Subcutaneous adipose tissue (tissue), 4 donors: Measurements from ENCODE around the gene KCTD17. TPM values are rescaled to one million over a fixed set of nuclear protein-coding genes. Genes with fewer than 3 reads are reported as not detected.

ENCODE experiments used
- CTCF ChIP-seq: fragments of 450-650 bp; IDR thresholded peaks from one replicate; pipeline ENCODE4 v1.5.1; 2016; ENCODE audit warnings: low read depth, mild to moderate bottlenecking, control low read depth, antibody characterized with exemption, moderate library complexity
- total RNA-seq, 4 donors: library from RNA; depleted of rRNA; stranded (reverse); fragments of >200 nt; gene quantifications; one replicate each; pipeline ENCODE4 v1.1.0, GENCODE V29; 2016

KCTD17 gene
- total RNA-seq, 4 donors from 2014 or later: 2.9 to 8.9 (median 8.4) TPM

DNA sequence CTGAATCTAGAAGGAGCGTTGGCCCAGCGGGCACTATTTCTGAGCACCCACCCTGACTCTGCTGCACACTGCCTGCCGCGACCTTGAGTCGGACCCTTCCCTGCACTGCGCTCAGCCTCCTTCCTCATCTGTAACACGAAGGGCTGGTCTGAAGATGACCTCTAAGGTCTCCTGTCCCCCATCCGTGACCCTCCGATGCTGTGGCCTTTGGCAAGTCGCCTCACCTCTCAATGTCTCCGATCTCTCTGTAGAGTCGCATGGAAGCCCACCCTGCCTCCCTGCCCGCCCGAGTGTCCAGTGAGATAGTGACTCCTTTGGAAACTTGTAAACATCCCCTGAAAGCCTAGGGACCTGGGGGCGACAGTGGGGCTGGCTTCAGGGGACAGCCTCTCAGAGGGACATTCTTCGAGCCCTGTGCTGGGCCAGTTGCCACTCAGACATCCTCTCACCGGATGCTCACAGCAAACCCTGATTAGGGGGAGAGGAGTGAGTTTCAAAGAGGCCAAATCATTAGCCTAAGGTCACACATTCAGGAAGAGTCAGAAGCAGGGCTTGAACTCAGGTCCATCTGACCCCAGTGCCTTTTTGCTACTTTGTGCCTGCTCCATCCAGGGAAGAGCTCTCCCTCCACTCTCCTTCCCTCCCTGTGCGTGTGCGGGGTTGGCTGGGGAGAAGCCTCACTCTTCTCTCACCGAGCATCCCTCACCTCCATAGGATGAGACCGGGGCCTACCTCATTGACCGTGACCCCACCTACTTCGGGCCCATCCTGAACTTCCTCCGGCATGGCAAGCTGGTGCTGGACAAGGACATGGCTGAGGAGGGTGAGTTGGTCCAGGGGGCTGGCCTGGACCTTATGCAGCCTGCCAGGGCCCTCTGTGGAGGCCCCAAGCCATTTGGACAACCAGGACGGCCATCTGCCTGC, 1.1 kb downstream of the KCTD17 start:
- no peak for TF ChIP-seq CTCF

DNA sequence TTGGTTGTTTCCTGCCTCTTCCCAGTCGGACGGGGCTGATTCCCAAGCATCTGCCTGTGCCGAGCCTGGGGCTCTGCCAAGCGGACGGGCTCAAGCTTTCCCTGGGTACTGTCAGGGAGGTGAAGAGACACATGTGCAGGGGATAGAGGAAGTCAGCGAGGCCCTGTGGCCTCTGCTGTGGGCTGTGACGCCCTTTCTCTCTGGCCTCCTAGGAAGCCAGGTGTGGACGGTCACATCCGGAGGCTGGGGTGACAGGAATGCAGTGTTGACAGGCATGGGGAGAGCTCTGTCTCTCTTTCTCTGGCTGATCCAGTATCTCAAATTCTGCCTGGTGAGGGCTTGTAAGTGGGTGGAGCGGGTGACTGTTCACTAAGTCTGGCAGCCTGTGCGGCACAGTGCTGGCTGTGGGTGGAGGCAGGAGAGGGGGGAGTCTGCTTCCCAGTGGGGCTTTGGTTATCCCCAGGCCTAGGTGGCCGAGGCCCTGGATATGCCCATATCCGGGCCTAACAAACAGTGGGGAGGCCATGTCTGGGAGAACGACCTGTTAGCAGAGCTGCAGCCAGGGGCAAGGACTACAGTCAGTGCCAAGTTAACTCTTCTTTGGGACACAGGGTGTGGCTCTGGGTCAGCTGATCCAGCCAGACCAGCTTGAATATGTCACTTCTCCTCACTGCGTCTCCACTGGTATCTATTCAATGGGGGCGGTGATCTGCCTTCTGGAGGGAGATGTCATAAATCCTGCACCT, 1.9 kb downstream of the KCTD17 start:
- TF ChIP-seq CTCF: no peak

DNA sequence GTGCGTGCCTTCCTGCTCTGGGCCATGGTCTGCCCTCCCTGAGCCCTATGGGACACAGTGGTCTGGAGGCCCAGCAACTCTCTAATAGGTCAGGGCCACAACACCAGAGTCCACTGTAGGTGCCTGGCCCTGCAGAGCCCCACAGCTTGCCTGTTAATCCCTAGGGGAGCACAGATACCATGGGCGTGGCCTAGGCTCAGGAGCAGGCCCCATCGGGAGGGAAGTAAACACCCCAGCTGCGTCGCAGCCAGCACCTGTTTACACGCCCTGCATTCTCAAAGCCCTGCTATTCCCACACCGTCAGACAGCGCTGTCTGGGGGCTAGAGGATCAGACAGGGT, 2.5 kb downstream of the KCTD17 start:
- no peak for TF ChIP-seq CTCF

DNA sequence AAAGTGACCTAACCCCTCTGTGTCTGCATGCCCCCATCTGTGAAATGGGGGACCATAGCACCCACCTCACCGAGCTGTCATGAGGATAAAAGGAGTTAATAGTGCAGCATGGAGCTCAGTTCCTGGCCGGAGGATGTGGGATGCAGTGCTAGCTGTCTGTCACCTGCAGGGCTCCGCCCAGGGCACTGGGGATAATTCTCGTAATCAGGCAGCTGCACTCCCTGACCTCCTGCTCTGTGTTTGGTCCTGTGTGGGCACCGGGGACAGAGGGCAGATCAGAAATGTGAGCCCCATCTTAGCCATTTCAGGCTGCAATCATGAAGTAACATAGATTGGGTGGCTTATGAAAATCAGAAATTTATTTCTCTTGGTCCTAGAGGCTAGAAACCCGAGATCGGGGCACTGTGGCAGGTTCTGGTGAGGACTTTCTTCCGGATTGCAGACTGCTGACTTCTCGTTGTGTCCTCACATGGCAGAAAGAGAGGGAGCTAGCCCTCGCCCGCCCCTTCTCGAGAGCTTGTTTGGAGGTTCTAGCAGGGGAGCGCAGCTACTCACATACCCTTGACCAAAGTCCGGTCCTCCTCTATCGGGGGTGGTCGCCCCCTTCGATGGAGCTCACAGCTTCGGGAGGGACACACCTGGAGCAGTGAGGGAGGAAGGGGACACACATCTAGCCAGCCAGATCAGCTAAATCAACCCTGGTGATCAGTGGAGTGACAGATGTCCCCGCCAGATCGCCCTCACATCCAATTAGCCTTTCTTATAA, 3.2 kb downstream of the KCTD17 start:
- TF ChIP-seq CTCF: no peak

GRCh38 chr22:37056246-37056645, 4.7 kb downstream of the KCTD17 start:
- no peak for TF ChIP-seq CTCF

DNA sequence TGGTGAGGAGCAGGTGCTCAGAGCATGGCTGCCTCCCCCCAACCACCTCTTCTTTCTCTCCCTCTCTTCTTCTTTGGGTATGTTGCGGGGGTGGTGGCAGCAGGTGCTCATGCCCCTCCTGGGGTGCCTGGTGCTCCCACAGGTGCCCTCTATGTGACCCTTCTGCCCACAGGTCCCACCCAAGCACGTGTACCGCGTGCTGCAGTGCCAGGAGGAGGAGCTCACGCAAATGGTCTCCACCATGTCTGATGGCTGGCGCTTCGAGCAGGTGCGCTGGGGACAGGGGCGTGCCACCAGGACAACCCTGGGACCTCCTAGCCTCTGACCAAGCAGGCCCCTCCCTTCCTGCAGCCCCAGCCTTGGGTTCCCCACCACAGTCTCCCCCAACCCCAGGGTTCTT, 5.7 kb downstream of the KCTD17 start:
- TF ChIP-seq CTCF: no peak
